HG03575 (cell line): ENCODE measurements around the gene MYOM3.

Source experiments
- ATAC-seq: cut with Tn5 transposase; IDR thresholded peaks from one replicate; pipeline ENCODE4 v1.9.1; 2021; ENCODE audit not compliant: unreplicated experiment, insufficient number of reproducible peaks, low FRiP score; ENCODE audit errors: extremely low read depth

MYOM3 gene

GRCh38 chr1:24101796-24102586, 9.9 kb downstream of the MYOM3 start:
- ATAC-seq: no peak

- no peak for ATAC-seq
These were observed 10.8 kb downstream of the MYOM3 start for GRCh38 chr1:24100945-24101737.

GRCh38 chr1:24098943-24099638, 12.8 kb downstream of the MYOM3 start:
- ATAC-seq: no peak

- ATAC-seq: no peak
These were observed 13.8 kb downstream of the MYOM3 start for GRCh38 chr1:24098102-24098501.

- ATAC-seq: no peak
These were observed 14.3 kb downstream of the MYOM3 start for GRCh38 chr1:24097663-24098062.

GRCh38 chr1:24096739-24097103, 15.2 kb downstream of the MYOM3 start:
- no peak for ATAC-seq

- ATAC-seq: no peak
These were observed 15.8 kb downstream of the MYOM3 start for GRCh38 chr1:24096009-24096738.

- ATAC-seq: no peak
These were observed 16.6 kb downstream of the MYOM3 start for GRCh38 chr1:24095140-24095859.

GRCh38 chr1:24094554-24094953, 17.4 kb downstream of the MYOM3 start:
- no peak for ATAC-seq

GRCh38 chr1:24093732-24094131, 18.2 kb downstream of the MYOM3 start:
- ATAC-seq: no peak

- no peak for ATAC-seq
These were observed 19.0 kb downstream of the MYOM3 start for GRCh38 chr1:24092979-24093378.

- ATAC-seq: no peak
These were observed 19.9 kb downstream of the MYOM3 start for GRCh38 chr1:24091971-24092482.

GRCh38 chr1:24090736-24091135, 21.2 kb downstream of the MYOM3 start:
- ATAC-seq: no peak

- no peak for ATAC-seq
These were observed 22.0 kb downstream of the MYOM3 start for GRCh38 chr1:24089743-24090555.

GRCh38 chr1:24089027-24089742, 22.8 kb downstream of the MYOM3 start:
- ATAC-seq: no peak

GRCh38 chr1:24086466-24086865, 25.5 kb downstream of the MYOM3 start:
- ATAC-seq: no peak

GRCh38 chr1:24085546-24085945, 26.4 kb downstream of the MYOM3 start:
- no peak for ATAC-seq
